NCI-H2227 treated with DMSO at 0.1 percent for 48 hours (cell line): ENCODE measurements around the gene KISS1R.
A peak's percentile ranks its signal among the peaks of the same experiment; 100 is the strongest.
"Not testable (repeated sequence)": the region's sequence is repeated elsewhere in the genome, so short reads cannot be mapped to it uniquely, and the experiment has no call there.

Source experiments
- DNase-seq: peaks from one replicate; lab custom pipeline; 2025; lab: John Stamatoyannopoulos, UW

The KISS1R gene

DNA sequence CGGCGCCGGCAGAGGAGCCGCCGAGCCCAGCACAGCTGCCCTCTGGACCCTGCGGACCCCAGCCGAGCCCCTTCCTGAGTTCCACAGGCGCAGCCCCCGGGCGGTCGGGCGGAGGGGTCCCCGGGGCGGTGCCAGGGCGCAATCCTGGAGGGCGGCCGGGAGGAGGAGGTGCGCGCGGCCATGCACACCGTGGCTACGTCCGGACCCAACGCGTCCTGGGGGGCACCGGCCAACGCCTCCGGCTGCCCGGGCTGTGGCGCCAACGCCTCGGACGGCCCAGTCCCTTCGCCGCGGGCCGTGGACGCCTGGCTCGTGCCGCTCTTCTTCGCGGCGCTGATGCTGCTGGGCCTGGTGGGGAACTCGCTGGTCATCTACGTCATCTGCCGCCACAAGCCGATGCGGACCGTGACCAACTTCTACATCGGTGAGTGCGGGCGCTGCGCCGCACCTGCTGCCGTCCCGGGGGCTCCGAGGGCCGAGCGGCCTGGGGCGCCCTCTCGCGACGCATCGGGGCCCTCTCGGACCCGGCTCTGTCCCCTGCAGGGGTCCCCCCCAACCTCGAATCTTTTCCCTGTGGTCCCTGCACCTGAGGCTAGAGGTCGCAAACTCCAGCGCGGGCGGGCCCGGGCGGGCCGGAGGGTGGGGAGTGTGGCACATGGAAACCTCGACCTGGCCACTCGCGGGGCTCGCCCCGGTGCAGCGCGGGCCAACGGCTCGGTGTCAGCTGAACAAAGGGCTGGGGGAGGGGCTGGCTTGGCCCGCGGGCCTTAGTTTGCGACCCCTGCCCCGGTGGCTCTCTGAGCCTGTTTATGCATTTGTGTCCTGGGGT is at the start of gene KISS1R:
TSS of gene KISS1R (plus strand) at position 11 of the 829 bp plus-strand sequence. CDS start at position 181, 170 bp downstream.
- no peak for DNase-seq

DNA sequence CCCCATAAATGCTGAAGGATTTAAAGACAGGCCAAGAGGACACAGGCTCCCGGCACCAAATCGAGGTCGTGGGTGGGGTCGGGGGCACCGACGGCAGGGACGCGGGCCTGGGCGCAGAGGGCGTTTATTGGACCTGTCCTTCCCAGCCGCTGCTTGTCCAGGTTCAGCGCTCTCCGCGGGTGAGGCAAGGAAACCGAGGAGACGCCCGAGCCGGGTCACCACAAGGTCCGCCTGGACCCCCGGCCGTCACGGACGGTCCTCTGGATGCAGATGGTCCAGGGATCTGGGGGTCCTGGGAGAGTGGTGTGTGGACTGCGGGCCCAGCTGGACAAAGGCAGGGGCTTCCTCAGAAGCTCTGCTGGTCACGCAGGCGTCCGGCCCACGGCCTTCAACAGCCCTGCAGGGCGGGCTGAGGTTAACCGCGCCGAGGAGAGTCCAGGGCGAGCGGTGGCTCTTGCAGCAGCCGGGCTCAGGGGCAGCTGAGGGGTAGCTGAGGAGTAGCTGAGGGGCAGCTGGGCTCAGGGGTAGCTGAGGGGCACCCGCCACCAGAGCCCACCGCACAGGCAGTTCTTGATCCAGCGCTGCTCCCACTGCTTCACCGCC is 49.2 kb upstream of the KISS1R start:
- DNase-seq = no peak

DNA sequence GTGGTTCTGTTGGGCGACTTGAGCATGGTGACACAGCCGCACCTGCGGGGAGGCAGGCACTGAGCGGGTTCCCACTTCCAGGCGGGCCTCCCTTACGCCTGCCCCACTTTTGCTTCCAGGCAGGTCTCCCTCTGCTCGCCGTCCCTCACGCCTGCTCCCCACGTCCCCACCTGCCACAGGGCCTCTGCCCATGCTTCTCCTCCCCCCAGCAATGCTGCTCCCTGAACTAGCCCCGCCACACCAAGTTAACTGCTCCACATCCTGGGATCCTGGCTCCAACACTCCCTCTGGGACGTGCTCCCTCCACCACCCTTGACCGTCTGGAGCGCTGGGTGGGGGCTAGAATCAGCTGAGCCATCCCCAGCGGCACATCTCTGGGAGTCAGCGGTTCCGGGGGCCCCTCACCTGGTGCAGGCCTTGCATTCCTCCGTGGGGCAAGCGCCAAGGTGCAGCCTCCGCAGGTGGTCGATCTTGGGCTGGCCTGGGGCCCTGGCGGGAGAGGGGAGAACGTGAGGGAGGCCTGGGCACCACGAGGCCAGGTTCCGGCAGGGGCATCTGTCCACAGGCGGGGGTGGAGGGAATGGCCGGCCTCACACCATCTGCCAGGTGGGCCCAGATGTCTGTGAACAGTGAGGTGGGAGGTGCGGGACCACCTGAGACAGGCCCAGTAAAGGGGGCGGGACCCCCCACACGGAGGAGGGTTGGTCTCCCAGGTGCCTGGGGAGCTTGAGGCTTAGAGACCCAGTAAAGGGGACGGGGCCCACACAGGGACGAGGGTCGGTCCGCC is 48.5 kb upstream of the KISS1R start:
- no peak for DNase-seq

DNA sequence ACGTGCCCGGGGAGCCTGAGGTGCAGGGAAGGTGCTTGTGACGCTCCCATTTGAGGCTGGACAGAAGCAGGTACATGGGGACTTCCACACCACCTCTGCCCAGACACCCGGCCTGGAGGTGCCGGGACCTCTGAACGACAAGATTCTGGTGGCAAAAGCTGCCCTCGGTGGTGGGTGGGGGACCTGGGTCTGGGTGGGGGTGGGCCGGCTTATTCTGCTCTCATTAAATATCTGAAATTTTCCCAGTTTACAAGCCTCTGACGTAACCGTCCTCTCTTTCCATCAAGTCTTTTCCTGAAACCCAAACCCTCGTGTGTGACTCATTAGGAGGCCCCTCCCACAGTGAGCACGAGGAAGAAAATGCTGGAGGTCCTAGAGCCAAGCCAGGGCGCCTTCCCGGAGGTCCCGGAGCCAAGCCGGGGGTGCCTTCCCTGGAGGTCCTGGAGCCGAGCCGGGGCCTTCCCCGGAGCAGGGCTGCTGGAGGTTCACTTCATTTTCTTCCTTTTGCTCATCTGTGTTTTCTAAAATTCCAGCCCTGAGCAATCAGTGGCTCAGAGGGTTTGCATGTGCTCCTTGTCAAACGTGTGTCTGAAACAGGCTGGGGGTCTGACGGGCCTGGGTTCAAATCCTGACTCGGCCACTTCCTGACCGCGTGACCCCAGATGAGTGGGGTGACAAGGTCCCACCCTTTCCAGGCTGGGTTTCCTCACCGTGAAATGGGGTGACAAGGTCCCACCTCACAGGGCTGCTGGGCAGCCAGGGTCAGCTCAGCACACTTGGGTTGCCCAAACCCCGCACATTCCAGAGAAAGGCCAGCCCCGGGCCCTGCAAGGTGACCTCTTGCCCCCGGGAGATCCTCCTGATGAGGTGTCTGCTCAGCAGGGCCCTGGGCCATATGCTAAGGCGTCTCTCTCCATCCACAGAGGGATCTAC is 47.6 kb upstream of the KISS1R start:
- no peak for DNase-seq

DNA sequence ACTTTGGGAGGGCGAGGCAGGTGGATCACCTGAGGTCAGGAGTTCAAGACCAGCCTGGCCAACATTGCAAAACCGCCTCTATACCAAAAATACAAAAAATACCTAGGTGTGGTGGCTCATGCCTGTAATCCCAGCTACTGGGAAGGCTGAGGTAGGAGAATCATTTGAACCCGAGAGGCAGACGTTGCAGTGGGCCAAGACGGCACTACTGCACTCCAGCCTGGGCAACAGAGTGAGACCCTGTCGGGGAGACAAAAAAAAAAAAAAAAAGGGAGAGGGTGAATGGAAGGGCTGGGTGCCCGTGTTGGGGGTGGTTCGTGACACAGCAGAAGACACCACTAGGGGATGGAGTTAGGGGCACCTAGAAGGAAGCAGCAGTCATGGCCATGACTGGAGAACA is 46.8 kb upstream of the KISS1R start:
- no peak for DNase-seq

DNA sequence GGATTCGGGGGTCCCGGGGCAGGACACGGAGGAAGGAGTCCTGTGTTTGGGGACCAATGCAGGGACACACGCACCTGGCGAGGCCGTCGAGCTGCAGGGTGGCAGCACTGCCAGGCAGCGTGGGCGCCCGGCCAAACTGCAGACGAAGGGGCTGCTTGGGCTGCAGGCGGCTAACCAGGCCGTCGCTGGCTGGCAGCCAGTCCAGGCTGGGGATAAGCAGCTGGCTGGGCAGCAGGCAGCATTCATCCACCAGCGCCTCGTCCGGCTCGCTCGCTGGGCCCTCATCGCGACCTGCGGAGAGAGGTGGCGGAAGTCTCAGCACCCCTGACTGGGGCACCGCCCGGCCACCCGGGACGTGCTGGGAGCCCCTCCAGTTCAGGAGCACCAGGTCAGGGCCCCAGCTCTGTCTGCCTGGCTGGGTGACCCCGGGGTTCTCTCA is 46.2 kb upstream of the KISS1R start:
- no peak for DNase-seq

DNA sequence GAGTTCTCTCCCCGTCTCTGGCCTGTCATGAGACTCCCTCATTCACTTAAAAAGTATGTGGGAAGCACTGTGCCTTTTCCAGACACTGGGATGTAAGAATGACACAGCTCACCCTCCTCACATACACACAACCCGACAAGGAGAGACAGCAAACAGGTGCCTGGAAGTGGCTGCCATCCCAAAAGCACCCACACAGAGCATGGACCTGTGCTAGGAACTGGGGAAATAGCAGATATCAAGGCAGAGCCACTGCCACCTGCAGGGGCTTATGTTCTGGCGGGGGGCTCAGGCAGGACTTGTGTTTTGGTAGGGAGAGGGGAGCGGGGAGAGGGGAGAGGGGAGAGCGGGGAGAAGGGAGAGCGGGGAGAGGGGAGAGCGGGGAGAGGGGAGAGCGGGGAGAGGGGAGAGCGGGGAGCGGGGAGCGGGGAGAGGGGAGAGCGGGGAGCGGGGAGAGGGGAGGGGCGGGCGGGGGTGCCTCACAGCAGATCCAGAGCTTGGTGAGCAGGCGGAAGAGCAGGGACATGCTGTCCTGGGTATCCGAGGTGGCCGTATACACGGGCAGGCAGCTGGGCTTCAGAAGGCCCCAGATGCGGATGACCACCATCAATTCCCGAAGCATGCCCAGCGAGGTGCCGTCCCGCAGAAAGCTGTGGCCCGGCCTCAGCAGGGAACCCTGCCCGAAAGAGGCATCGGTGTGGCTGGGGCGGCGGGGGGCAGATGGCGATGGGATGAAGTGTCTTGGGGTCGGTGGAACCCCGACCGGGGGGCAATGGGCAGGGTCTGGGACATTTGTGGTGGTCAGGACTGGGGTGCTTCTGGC is 45.5 kb upstream of the KISS1R start:
- no peak for DNase-seq

DNA sequence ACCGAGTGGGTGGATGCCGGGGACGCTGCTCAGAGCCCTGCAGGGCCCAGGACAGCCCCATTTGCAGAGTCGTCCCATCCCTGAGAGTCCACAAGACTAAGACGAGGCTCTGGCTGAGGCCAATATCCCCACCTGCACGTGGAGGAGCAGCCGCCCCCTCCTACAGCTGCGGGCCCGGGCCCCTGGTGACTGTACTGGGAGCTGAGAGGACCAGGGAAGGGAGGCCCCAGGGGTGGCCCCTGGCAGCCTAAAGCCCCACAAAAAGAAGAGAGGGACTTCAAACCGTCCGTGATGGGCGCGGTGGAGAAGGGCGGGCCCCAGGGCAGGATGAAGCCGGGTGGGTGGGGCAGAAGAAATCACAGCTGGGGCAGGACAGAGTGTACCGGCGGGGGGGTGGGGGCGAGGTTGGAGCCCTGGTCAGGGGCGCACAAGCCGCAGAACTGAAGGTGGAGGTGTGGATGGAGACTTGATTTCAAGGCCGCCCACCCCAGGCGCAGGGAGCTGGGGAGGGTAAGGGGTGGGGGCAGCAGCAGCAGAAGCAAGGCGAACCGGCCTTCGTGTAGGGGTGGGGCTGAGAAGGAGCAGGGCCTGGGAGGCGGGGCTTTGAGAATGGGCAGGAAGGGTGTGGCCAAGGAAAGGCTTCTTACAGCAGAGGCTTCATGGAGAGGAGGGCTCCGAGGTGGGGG is 44.7 kb upstream of the KISS1R start:
- DNase-seq = peak; percentile 12

DNA sequence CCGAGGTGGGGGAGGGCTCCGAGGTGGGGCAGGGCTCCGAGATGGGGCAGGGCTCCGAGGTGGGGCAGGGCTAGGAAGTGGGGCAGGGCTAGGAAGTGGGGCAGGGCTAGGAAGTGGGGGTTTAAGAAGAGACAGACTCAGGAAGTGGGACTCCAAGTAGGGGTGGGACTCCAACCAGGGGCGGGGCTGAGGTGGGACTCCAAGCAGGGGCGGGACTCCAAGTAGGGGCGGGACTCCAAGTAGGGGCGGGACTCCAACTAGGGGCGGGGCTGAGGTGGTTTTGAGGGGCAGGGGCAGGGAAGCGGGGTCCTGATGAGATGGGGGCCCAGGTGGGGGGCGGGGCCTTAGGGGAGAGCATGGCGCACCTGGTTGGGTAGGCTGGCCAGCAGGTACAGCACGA is 44.0 kb upstream of the KISS1R start:
- no peak for DNase-seq

DNA sequence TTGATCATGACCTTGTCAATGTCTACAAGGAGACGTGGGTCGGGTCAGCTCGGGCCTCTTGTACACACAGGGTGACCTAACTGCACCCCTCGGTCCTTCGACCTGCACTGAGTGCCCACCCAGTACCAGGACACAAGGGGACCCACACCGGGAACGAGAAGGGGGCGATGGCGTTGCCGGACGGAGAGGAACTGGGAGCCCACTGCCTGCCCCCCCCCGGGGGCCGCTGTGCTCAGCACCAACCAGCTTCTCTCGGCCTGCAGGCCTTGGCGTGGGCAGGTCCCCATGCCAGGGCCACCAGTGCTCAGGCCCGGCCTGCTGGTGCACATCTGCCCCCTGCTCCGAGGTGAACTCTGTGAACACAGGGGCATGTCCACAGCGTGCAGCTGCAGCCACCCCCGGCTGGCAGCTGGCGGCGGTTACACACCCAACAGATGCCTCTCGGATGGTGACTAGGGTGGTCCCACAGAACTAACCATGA is 43.5 kb upstream of the KISS1R start:
- DNase-seq = no peak

DNA sequence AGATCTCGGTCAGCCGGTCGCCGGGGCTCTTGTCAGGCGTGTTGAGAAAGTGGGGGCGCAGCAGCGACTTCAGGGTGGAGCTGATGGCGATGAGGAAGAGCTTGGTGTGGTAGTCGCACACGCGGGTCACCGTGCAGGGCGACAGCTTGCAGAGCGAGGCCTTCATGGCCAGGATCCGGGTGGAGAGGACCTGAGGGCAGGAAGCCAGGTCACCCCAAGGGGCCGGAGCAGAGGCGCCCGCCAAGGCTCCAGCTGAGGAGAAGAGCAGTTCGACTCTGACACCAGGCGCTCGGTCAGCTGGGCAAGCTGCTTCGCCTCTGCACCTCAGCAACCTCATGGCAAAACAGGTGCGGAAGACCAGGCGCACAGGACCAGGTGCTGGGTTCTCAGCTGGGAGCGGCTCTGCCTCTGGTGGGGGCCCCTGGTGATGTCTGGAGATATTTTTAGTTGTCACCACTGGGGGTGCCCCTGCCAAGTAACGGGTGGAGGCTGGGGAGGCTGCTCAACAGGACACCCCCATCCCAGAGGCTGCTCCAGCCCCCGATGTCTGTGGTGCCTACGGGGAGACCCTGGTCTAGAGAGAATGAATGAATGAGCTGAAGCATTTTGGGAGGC is 41.8 kb upstream of the KISS1R start:
- DNase-seq = no peak

DNA sequence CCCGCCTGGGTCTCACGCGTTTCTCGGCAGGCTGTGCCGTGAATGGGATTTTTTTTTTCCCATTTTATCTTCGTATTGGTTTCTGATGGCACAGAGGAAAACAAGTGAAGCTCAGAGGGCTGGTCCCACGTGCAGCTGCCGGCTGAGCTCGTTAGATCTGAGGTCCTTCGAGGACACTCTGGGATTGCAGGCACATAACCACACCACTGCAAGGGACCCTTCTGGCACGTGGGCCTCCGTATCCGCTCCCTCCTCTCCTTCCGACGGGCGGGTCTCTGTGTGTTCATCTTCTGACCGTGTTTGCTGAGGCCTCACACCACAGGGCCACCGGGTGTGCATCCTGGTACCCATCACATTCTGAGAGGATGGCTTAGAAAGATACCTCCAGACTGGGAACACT is 41.0 kb upstream of the KISS1R start:
- DNase-seq = no peak

DNA sequence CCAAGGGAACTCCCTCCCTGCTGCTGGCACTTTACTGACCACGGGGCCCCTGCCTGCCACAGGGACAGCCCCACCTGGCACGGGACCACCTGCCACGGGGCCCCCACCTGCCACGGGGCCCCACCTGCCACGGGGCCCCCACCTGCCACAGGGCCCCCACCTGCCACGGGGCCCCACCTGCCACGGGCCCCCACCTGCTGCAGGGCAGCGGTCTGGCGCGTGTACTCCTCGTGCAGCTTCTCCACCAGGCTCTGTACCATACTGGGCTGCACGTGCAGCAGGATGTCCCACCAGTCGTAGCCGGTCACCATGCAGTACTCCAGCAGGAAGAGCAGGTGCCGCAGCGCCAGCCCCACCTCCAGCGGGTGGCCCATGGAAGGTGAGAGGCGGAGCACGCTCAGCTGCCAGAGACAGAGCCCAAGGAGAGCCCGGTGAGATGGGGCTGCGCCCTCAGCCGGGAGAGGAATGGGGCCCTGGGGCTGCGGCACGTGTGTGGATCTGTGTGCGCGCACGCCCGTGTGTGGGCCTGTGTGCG is 40.3 kb upstream of the KISS1R start:
- DNase-seq = no peak

DNA sequence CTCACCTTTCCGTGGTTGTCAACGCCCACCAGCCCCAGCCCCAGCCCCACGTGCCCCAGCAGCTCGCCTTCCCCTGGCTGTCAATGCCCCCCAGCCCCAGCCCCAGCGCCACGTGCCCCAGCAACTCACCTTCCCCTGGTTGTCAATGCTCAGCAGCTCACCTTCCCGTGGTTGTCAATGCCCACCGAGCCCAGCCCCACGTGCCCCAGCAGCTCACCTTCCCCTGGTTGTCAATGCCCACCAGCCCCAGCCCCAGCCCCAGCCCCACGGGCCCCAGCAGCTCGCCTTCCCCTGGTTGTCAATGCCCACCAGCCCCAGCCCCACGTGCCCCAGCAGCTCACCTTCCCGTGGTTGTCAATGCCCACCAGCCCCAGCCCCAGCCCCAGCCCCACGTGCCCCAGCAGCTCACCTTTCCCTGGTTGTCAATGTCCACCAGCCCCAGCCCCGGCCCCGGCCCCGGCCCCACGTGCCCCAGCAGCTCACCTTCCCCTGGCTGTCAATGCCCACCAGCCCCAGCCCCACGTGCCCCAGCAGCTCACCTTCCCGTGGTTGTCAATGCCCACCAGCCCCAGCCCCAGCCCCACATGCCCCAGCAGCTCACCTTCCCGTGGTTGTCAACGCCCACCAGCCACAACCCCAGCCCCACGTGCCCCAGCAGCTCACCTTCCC is 39.0 kb upstream of the KISS1R start:
- DNase-seq = not testable (repeated sequence)

DNA sequence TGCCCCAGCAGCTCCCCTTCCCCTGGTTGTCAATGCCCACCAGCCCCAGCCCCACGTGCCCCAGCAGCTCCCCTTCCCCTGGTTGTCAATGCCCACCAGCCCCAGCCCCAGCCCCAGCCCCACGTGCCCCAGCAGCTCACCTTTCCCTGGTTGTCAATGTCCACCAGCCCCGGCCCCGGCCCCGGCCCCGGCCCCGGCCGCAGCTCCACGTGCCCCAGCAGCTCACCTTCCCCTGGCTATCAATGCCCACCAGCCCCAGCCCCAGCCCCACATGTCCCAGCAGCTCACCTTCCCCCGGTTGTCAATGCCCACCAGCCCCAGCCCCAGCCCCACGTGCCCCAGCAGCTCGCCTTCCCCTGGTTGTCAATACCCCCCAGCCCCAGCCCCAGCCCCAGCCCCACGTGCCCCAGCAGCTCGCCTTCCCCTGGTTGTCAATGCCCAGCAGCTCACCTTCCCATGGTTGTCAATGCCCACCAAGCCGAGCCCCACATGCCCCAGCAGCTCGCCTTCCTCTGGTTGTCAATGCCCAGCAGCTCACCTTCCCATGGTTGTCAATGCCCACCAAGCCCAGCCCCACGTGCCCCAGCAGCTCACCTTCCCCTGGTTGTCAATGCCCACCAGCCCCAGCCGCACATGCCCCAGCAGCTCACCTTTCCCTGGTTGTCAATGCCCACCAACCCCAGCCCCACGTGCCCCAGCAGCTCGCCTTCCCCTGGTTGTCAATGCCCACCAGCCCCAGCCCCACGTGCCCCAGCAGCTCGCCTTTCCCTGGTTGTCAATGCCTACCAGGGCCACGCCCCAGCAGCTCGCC is 38.2 kb upstream of the KISS1R start:
- not testable (repeated sequence) for DNase-seq

DNA sequence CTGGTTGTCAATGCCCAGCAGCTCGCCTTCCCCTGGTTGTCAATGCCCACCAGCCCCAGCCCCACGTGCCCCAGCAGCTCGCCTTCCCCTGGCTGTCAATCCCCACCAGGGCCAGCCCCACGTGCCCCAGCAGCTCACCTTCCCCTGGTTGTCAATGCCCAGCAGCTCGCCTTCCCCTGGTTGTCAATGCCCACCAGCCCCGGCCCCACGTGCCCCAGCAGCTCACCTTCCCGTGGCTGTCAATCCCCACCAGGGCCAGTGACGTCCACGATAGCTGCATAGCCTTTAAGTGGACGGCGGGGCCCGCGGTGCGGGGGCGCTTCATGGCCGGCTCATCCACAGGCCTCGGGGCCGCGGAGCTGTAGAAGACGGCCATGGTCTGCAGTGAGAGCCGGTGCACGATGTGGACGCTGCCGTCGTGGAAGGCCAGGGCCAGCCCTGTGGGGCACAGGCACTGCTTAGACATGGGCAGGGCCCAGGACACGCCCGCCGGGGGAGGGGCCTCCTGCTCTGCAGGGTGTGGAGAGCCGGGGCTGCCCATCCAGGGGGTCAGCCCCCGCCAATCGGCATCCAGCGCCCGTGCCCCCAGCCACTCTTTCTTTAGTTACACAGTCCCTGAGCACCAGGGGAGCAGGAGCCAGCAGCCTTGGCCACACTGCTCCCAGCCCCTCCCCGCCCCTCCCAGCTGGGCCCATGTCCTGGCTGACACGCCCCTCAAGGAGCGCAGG is 37.3 kb upstream of the KISS1R start:
- DNase-seq = no peak

DNA sequence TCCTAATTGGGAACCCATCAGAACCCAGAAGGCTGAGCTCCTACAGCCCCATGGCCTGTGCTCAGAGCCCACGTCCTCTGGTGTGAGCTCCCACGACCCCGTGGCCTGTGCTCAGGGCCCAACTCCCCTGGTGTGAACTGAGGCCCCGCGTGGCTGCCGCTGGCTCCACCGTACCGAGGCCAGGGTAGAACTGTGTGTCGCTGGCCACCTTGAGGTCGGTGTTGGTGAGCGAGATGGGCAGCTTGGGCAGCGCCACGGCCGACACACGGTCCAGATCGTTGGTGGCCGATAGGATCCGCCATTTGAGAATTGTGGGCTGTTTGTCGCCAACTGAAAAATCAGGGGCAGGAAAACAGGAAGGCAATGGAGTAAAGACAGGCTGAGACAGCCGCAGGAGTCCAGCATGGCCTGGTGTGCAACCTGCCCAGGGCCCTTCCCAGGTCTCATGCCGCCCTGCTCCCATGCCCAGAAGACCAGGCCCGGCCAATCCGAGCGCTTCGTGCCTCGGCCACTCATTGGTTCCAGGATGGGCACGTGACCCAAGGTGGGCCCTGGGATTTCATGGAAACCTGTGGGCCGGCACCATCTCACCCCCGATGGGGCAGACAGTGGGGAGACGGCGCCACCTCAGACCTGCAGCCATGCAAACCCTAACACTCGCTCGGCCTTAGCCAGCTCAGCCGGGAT is 35.6 kb upstream of the KISS1R start:
- DNase-seq = no peak
